ENCODE data around the gene PSAT1. TPM values are rescaled to one million over a fixed set of nuclear protein-coding genes. Genes with fewer than 3 reads are reported as not detected.
A peak's percentile ranks its signal among the peaks of the same experiment; 100 is the strongest.

PSAT1 gene
- total RNA-seq, 1 experiment from 2014 or later: 215 TPM

- H2BK120ac ChIP-seq (ENCODE audit: low read depth, low read length, poor library complexity, severe bottlenecking): no peak overlapping the region
- TF ChIP-seq, protein P1, sequence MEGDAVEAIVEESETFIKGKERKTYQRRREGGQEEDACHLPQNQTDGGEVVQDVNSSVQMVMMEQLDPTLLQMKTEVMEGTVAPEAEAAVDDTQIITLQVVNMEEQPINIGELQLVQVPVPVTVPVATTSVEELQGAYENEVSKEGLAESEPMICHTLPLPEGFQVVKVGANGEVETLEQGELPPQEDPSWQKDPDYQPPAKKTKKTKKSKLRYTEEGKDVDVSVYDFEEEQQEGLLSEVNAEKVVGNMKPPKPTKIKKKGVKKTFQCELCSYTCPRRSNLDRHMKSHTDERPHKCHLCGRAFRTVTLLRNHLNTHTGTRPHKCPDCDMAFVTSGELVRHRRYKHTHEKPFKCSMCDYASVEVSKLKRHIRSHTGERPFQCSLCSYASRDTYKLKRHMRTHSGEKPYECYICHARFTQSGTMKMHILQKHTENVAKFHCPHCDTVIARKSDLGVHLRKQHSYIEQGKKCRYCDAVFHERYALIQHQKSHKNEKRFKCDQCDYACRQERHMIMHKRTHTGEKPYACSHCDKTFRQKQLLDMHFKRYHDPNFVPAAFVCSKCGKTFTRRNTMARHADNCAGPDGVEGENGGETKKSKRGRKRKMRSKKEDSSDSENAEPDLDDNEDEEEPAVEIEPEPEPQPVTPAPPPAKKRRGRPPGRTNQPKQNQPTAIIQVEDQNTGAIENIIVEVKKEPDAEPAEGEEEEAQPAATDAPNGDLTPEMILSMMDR (conservative IDR thresholded peaks at IDR 0.05): peak; percentile 77
- Mint-ChIP-seq H3K9me3 (no peaks in the 10 kb centered on the region), H3K4me3 (no peak overlapping the region), H3K36me3 (ENCODE audit: insufficient read depth in 1 of 3, low read depth in 3 of 3) (peaks cover 11 to 51% (median 48%) of the 10 kb centered on the region in 3 experiments; a peak in 5 of 7 replicates), H3K27ac (no peak overlapping the region), H3K27me3 (ENCODE audit: low read depth) (no peaks in the 10 kb centered on the region), H3K4me1 (no peaks in the 10 kb centered on the region)
- H4K20me1 ChIP-seq (ENCODE audit: control insufficient read depth, insufficient read depth, insufficient read length): no peaks in the 10 kb centered on the region
- H2BK20ac ChIP-seq (ENCODE audit: low read depth, low read length, poor library complexity, severe bottlenecking): no peak overlapping the region
- no peak overlapping the region for H3K23ac ChIP-seq (ENCODE audit: insufficient read length, low read depth, low read length)
- no peak for DNase-seq
- no peak overlapping the region for H2AFZ ChIP-seq (ENCODE audit: low read length)
- no peak overlapping the region for H2BK15ac ChIP-seq (ENCODE audit: low read depth, low read length)
- no peak overlapping the region for H4K5ac ChIP-seq (ENCODE audit: insufficient read length, low read depth, low read length)
- H3K23me2 ChIP-seq (ENCODE audit: insufficient read length, low read depth, low read length, poor library complexity, severe bottlenecking): no peaks in the 10 kb centered on the region
- WGBS (ENCODE audit: extremely low coverage, insufficient read length, low lambda C conversion rate): no CpG with 5 or more reads among the region's 2 CpGs
- no peak overlapping the region for H4K91ac ChIP-seq (ENCODE audit: insufficient read length, low read depth, low read length)
- H3K14ac ChIP-seq (ENCODE audit: insufficient read depth, low read length): no peak overlapping the region
- H4K8ac ChIP-seq (replicated peaks; ENCODE audit: insufficient read length, low read depth, low read length): no peak overlapping the region
- no peak overlapping the region for H3T11ph ChIP-seq (ENCODE audit: low read length)
- H2BK12ac ChIP-seq (ENCODE audit: insufficient read length, low read depth, low read length): no peak overlapping the region
- no peak overlapping the region for H3K56ac ChIP-seq (ENCODE audit: insufficient read length, low read depth, low read length)
- H3K79me1 ChIP-seq (ENCODE audit: insufficient read depth, low read depth, low read length, poor library complexity, severe bottlenecking): no peaks in the 10 kb centered on the region
- H2AK5ac ChIP-seq (ENCODE audit: insufficient read length, low read length): no peak overlapping the region
- H3K27ac ChIP-seq (ENCODE audit: insufficient read length, low read depth, low read length): no peak overlapping the region
- H3K4ac ChIP-seq (ENCODE audit: low read depth, low read length): no peak overlapping the region
- H3K27me3 ChIP-seq (ENCODE audit: insufficient read depth, low read length): no peaks in the 10 kb centered on the region
- no peak overlapping the region for H3K4me2 ChIP-seq (ENCODE audit: insufficient read depth, insufficient read length, low read length)
- no peak overlapping the region for H2BK5ac ChIP-seq (ENCODE audit: insufficient read length, low read length)
- no peak overlapping the region for H3K18ac ChIP-seq (ENCODE audit: insufficient read length, low read depth, low read length)
- no peaks in the 10 kb centered on the region for H3K4me1 ChIP-seq (ENCODE audit: insufficient read depth, low read length)
- no peaks in the 10 kb centered on the region for H3K79me2 ChIP-seq (ENCODE audit: insufficient read depth, low read length)
- no peaks in the 10 kb centered on the region for H3K9me3 ChIP-seq (ENCODE audit: control insufficient read depth, low read depth, low read length)
- no peak overlapping the region for H3K9ac ChIP-seq (ENCODE audit: extremely low read depth, insufficient read length, low read length)
Observed at GRCh38 chr9:78261403-78262001, 35.4 kb upstream of the PSAT1 start.
